HG03442 (cell line): ENCODE measurements around the gene SRCAP.

ENCODE experiments used
- ATAC-seq: cut with Tn5 transposase; IDR thresholded peaks from one replicate; pipeline ENCODE4 v1.9.1; 2021; ENCODE audit warnings: mild to moderate bottlenecking, moderate library complexity; ENCODE audit not compliant: unreplicated experiment

The SRCAP gene

DNA sequence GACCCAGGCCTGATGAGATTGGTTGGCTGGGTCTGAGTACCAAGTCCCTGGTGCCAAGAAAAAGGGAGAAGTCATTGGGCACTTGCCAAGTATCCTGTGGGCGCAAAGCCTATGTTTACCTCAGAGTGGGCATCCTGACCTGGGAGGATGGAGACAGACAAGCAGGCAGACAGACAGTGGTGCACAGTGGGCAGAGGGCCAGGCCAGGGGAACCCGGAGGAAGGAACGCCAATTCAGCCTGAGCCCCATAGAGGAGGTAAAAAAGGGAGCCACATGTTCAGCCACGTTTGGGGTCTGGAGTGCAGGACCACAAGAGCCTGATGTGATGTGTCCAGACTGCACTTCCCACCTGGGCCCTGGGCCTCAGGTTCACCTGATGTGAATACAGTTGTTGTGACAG lies 54.6 kb downstream of the SRCAP start:
- ATAC-seq = no peak

DNA sequence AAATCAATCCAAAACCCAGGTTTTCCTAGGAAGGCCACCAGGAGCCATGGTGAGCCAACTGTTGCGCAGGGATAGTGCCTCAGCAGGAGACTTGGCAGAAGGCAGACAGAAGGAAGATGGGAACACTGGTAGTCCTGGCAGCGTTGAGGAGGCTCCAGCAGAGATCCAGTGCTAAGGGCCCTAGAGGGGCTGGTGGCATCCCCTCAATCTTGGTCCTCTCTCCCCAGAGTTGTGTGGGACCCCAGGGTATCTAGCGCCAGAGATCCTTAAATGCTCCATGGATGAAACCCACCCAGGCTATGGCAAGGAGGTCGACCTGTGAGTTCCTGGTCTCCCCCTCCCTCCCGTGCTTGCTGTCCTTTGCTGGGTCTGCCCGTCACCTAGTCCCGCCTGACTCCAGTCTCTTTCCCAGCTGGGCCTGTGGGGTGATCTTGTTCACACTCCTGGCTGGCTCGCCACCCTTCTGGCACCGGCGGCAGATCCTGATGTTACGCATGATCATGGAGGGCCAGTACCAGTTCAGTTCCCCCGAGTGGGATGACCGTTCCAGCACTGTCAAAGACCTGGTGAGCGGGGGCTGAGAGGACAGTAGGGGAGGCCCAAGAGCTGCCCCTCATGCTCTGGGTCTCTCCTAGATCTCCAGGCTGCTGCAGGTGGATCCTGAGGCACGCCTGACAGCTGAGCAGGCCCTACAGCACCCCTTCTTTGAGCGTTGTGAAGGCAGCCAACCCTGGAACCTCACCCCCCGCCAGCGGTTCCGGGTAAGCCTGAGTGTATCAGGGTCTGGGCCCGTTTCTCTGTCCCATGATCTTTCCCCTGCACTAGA lies 57.2 kb downstream of the SRCAP start:
- no peak for ATAC-seq

DNA sequence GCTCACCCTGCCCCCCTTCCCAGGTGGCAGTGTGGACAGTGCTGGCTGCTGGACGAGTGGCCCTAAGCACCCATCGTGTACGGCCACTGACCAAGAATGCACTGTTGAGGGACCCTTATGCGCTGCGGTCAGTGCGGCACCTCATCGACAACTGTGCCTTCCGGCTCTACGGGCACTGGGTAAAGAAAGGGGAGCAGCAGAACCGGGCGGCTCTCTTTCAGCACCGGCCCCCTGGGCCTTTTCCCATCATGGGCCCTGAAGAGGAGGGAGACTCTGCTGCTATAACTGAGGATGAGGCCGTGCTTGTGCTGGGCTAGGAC lies 57.8 kb downstream of the SRCAP start:
- ATAC-seq = no peak

DNA sequence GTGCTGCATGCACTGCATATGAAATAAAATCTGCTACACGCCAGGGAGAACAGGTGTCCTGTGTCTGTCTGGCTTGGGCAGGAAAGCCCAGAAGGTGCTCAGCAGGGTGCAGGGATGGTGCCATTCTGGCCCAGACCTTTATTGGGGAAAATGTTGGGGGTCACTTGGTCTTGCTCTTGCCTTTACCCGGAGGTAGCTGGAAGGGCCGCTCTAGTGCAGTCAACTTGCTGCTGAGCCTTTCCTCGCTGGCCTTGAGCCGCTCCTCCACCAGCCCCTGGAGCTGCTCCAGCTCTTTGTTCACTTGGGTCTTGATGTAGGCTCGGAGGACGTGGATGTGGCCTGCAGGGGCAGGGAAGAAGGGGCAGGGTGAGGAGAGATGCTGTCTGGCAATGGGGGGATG lies 58.3 kb downstream of the SRCAP start:
- ATAC-seq = no peak

DNA sequence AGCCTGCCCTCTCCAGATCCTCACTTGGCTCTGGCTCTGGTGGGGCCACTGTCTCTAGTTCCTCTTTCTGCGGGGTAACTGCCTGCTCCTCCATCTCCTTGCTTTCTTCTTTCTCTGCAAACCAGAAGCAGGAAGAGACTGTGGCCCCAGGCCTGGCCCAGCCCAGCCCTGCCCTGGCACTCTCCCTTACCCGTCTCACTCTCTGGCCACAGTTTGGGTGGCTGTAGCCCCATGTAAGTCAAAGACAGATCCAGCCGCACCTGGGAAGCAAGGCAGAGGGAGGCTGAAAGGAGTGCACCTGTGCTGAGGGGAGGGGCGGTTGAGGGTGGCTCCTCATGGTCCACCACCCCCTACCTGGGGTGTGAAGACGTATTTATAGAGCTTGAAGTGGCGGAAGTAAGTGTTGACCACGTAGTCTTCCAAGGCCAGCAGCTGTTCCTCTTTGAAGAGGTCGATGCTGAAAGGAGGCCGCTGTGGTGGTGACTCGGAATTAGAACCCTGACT lies 60.1 kb downstream of the SRCAP start:
- ATAC-seq = no peak

DNA sequence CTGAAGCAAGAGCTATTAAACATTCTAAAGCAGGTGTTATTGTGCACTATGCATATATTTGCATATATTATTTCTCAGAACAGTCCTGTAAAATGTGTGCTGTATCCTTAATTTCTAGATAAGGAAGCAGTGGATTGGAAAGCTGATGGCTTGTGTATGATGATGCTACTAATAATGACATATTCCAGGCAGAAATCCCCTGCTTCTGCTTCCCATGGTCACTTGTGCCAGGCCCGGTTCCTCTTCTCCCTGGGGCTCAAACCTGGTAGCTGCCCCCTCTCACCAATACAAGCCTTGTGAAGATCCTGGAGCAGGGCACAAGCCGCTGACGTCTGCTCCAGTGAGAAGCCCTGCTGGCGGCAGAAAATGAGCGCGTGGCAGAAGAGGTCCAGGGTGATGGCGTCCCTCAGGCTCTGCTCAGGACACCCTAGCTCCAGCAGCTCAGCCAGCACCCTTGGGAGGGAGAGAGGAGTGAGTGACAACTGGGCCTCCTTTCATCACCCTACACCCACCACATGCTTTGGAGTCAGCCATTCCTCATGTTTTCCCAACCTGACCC lies 61.1 kb downstream of the SRCAP start:
- no peak for ATAC-seq

DNA sequence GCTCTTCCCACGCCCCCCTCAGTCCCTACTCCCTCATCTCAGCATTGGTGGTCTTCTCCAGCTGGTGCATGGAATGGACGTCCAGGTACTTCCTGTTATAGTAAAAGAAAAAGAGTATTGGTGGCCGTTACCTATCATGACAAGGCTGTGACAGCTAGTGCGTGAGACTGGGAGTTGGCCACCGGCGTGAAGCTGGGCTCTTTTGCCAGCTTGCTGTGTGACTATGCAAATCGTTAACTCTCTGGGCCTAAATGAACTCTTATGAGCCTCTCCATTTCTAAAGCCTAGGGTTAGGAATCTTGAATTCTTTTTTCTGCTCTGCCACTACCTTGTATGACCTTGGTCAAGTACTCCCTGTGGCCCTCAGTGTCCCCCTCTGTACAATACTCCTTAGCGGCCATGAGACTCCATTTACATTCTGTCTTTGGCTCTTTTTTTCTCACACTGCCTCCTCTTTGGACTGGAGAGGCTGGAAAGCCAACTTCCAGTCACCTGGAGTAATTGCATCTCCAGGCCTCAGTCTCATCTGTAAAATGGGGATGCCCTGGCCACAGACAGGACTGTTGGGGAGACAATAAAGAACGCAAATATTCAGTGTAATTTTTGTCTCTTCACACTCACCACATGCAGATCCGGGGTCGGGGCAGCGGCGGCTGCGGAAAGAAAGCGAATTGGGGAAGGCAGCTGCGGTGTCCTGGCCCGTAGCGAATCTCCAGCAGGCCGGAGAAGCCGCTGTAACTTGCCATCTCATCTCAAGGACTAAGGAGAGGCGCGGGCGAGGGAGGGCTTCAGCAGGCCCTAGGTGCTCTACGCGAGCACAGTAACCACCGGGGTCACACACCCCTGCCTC lies 61.8 kb downstream of the SRCAP start:
- no peak for ATAC-seq

DNA sequence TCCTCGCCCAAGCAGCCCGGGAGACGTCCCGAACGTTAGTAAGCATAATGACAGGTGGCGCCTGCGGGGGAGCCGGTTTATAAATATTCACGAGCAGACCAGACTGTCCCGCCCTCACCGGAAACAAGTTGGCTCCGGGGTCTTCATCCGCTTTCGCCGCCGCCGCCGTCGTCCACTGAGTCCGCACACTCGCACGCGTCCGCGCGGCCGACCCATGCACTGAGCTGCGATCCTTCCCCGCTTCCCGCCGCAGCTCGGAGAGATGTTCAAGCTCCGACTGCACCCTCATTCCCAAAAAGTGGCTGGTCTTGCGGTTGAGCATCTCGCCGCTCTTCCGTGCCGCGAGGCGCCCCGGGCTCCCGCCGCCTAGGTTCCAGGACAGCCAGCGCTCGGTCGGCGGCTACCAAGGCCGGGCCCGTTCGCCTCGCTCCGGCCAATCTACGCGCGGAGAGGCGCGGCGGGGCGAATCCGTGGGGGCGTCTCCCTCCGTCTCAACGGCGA lies 62.5 kb downstream of the SRCAP start:
- no peak for ATAC-seq

DNA sequence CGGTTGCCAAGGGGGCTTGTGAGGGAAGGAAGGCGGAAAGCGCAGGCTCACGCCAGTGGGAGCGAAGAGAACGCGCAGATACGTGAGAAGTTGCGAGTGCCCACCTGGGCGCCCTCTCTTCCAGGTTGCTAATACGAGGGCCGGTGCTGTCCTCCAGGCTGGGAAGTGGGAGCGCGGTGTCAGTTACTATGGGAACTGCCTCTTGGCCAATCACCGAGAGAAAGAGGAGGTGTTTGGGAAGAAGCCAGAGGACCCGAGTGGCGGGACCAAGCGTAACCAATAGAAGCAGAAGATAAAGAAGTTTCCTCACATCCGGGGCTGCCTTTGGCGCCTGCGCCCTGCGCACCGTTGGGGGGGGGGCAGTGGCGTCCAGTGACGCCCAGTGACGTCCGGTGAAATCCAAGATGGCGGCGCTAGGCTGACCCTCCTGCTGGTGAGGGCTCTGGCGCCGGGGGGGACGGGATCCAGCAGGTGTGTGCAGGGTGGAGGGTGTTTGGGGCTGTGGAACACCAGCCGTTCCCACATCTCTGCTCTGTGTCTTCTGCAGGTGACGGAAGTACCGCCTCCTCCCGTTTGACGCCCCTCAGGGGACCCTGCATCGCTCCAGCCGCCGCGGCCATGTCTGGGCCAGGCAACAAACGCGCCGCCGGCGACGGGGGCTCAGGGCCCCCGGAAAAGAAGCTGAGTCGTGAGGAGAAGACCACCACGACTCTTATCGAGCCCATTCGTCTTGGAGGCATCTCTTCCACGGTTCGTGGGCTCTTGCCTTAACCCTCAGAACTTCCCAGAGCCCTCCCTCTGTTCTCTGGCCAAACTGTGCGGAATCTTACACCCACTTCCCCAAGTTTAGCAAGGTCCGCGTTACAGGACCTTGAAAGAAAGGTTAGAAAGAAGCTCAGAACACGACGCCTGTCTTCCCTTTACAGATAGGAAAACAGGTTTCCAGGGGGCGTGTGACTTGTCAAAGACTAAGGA lies 63.2 kb downstream of the SRCAP start, which contains the start of the genes CFAP119 and RNF40:
Gene CFAP119 (minus strand): TSS at position 135 of the 975 bp plus-strand sequence. CDS start 314 bp downstream, outside the sequence.
Gene RNF40 (plus strand): TSS at position 395 of the 975 bp plus-strand sequence. CDS start 224 bp downstream, at position 619.
- peak; percentile 77 for ATAC-seq

DNA sequence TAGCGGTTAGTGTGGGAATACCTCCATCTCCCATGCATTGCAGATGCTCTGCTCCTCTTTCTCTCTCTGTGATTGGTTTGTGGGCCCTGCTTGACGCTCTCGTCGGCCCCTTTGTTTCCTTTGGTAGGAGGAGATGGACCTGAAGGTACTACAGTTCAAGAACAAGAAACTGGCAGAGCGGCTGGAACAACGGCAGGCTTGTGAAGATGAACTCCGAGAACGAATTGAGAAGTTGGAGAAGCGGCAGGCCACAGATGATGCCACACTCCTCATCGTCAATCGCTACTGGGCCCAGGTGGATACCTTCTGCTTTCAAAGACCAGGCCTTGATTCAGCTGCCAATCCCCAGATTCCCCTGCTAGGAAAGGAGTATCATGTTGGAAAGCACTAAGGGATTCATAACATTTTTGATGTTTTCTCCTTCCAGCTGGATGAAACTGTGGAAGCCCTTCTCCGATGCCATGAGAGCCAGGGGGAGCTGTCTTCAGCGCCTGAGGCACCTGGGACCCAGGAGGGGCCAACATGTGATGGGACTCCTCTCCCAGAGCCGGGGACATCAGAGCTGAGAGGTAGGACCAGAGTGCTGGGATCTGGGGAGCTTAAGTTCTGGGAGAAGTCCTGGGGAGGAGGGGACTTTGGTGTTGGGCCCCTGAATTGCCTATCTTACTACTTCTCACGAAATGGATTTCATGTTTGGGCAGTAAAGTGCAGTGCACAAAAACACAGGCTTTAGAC lies 64.2 kb downstream of the SRCAP start:
- no peak for ATAC-seq

DNA sequence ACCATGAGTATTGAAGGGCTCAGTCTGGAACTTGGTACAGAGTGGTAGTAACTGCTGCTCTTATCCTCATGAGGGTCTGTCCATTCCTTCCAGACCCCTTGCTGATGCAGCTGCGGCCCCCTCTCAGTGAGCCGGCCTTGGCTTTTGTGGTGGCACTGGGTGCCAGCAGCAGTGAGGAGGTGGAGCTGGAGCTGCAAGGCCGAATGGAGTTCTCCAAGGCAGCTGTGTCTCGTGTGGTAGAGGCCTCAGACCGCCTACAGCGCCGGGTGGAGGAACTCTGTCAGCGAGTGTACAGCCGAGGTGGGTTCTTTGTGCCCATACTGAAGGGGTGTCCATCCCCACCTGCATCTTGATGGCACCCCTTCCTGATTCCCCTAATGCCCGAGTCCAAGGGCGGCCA lies 65.1 kb downstream of the SRCAP start:
- ATAC-seq = no peak

DNA sequence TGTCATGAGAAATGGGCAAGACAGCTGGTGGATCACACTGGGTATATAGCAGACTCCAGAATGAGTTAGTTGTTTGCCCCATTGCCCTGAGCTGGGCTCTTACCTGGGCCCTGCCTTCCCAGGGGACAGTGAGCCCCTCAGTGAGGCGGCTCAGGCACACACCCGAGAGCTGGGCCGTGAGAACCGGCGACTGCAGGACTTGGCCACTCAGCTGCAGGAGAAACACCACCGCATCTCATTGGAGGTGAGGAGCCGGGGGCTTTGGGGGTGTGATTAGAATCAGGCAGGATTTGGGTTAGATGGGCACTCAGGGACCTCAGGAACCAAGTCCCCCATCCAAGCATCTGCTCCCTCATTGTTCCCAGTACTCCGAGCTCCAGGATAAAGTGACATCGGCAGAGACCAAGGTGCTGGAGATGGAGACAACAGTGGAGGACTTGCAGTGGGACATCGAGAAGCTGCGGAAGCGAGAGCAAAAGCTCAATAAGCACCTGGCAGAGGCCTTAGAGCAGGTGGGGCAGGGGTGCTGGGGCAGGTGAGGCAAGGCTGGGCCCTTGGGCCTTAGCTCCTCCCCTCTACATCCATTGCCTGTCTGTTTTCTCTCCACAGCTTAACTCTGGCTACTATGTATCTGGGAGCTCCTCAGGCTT lies 66.0 kb downstream of the SRCAP start:
- no peak for ATAC-seq

DNA sequence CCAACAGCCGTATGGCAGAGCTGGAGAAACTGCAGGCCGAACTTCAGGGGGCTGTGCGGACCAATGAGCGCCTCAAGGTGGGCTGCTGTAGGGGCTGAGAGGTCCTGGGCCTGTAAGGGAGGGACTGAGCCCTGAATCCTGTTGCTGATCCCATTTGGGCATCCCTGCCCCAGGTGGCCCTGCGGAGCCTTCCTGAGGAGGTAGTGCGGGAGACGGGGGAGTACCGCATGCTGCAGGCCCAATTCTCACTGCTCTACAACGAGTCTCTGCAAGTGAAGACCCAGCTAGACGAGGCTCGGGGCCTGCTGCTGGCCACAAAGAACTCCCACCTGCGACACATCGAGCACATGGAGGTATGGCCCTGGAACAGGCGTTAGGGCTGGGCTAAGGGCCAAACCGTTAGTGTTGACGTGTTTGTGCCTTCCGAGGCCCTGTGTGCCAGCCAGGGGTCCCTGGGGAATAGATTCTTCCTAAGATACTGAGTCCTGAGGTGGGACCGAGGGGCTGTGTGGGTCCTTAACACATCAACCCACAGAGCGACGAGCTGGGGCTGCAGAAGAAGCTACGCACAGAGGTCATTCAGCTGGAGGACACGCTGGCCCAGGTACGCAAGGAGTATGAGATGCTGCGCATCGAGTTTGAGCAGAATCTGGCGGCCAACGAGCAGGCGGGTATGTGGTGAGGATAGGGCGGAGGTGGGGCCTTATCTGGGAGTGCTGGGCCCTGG lies 67.4 kb downstream of the SRCAP start:
- ATAC-seq = no peak

DNA sequence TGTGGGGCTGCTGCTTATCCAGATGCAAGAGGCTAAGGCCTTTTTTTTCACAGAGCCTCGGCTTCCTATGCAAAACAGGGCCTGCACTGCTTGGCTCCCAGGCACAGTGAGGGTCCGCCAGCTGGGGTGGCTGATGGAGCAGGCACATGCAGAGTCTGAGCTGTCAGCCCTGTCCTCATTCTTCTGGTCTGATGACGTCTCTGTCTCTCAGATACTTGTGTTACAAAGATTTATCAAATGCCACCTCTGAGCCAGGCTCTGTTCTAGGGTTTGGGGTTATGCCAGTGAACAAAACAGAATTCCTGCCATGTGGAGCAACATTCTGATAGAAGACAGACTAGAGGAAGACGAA lies 67.9 kb downstream of the SRCAP start:
- ATAC-seq = no peak

DNA sequence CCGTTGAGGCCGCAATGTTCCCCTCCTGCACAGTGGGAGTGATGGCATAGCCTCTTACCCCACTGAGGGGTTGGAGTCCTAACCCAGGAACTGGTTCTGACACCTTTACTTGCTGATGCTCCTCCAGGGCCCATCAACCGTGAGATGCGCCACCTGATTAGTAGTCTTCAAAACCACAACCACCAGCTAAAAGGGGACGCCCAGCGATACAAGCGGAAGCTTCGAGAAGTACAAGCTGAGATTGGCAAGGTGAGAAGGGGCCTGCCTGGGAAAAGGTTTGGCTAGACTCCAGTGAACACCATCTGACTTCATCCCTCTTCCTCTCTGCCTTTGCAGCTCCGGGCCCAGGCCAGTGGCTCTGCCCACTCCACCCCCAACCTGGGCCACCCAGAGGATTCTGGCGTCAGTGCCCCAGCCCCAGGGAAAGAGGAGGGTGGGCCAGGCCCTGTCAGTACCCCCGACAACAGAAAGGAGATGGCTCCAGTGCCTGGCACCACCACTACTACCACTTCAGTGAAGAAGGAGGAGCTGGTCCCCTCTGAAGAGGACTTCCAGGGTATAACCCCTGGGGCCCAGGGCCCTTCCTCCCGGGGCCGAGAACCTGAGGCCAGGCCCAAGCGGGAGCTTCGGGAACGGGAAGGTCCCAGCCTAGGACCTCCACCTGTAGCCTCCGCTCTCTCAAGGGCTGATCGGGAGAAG lies 68.9 kb downstream of the SRCAP start:
- no peak for ATAC-seq

DNA sequence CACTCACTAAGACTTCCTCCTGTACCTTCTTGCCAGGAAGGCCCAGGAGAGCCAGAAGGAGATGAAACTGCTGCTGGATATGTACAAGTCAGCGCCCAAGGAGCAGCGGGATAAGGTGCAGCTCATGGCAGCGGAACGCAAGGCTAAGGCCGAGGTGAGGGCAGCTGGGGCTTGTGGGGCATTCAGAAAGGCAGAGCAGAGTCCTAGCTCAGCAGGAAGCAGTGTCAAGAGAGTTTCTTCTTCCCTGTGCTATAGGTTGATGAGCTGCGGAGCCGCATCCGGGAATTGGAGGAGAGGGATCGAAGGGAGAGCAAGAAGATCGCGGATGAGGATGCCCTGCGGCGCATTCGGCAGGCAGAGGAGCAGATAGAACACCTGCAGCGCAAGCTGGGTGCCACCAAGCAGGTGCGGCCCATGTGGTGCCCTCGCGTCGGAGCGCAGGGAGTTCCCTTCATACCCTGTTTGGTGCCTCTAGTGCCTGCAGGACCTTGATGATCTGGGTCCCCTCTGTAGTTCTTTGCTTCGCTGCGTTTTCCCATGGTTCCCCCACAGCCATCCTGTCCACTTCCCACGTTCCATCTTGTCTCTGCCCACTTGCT lies 69.7 kb downstream of the SRCAP start:
- ATAC-seq = no peak

DNA sequence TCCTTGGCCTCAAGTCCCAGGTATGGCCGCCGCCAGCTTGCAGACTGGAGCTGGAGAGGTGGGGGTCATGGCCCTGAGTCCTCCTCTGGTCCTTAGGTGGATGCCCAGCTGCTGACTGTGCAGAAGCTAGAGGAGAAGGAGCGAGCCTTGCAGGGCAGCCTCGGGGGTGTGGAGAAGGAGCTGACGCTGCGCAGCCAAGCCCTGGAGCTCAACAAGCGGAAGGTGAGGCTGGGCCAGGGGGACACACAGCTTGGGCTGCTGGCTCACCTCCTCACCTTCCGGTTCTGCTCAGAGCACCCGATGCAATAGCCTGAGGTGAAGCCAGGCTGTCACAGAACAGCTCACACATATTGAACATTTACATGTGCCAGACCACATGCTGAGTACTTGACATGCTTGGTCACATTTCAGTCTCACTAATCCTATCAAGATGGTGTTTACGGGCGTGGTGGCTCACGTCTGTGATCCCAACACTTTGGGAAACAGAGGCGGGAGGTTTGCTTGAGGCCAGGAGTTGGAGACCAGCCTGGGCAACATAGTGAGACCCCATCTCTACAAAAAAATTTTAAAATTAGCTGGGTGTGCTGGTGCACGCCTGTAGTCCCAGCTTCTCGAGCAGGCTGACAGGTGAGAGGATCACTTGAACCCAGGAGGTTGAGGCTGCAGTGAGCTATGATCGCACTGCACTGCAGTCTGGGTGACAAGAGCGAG lies 70.6 kb downstream of the SRCAP start:
- no peak for ATAC-seq
